Type B pancreatic cell (in vitro differentiated cells): ENCODE data around the gene EPSTI1. TPM values are rescaled to one million over a fixed set of nuclear protein-coding genes. Genes with fewer than 3 reads are reported as not detected.
"Not testable (repeated sequence)": the region's sequence is repeated elsewhere in the genome, so short reads cannot be mapped to it uniquely, and the experiment has no call there.

Experiments
- DNase-seq: peaks from one replicate; pipeline ENCODE4 v3.0.0; 2021; ENCODE audit warnings: mixed read lengths; ENCODE audit not compliant: unreplicated experiment; ENCODE audit errors: extremely low spot score
- H3K27ac Mint-ChIP-seq: 2 replicates; pipeline ENCODE4 v1.8.0; 2021; ENCODE audit warnings: mild to moderate bottlenecking, mixed read lengths
- H3K27me3 Mint-ChIP-seq: 2 replicates; pipeline ENCODE4 v1.8.0; 2021; ENCODE audit warnings: mixed read lengths
- H3K36me3 Mint-ChIP-seq: 2 replicates; pipeline ENCODE4 v1.8.0; 2021; ENCODE audit warnings: mixed read lengths
- H3K4me1 Mint-ChIP-seq: one replicate; pipeline ENCODE4 v1.8.0; 2021; ENCODE audit warnings: mixed read lengths; ENCODE audit not compliant: unreplicated experiment
- H3K4me3 Mint-ChIP-seq: 2 replicates; pipeline ENCODE4 v1.8.0; 2021; ENCODE audit warnings: mild to moderate bottlenecking, mixed read lengths
- H3K9me3 Mint-ChIP-seq: 2 replicates; pipeline ENCODE4 v1.8.0; 2021; ENCODE audit warnings: mixed read lengths
- CTCF ChIP-seq: fragments of 200-600 bp; sonication (generic); conservative IDR thresholded peaks from 2 replicates; pipeline ENCODE4 v1.5.0; 2021; ENCODE audit warnings: antibody characterized with exemption, mild to moderate bottlenecking
- long read RNA-seq: library from polyadenylated mRNA; unstranded; transcript quantifications from one replicate; pipeline ENCODE4 v2.0.0, GENCODE V29; 2020
- total RNA-seq: library from RNA; stranded (reverse); gene quantifications from 2 replicates; pipeline ENCODE4 v1.2.1, GENCODE V29; 2021; ENCODE audit warnings: low replicate concordance

EPSTI1 gene
- 7.9 and 15.7 TPM in 2 replicates for total RNA-seq
- long read RNA-seq, transcript EPSTI1-201 (11 exons, 3,114 nt): major isoform, 40 of 63 reads
- long read RNA-seq, transcript EPSTI1-203 (12 exons, 957 nt): minor isoform, 7 of 63 reads
- long read RNA-seq, partial matches to known transcripts: 4 of 63 reads
- long read RNA-seq, other reads (novel, unspliced or antisense): 12 of 63 reads

GRCh38 chr13:42991898-42992763 lies at the start of gene EPSTI1:
Gene EPSTI1, minus strand, starts transcription at chr13:42992241. Its CDS starts 76 bp downstream, at chr13:42992165.
- TF ChIP-seq CTCF: no peak
- Mint-ChIP-seq H3K27me3 (no peaks in the 10 kb centered on the region), H3K4me1 (peaks cover 25% of the 10 kb centered on the region), H3K4me3 (peak within 1 kb of the TSS; percentile 88), H3K9me3 (peaks cover 4% of the 10 kb centered on the region), H3K27ac (peak within 1 kb of the TSS; percentile 93), H3K36me3 (no peaks in the 10 kb centered on the region)
- no peak for DNase-seq

GRCh38 chr13:43041369-43041921 lies 49.4 kb upstream of the EPSTI1 start:
- no peak for DNase-seq
- peaks cover 5% of the 10 kb centered on the region for H3K9me3 Mint-ChIP-seq
- peaks cover 45% of the 10 kb centered on the region for H3K4me1 Mint-ChIP-seq
- peak overlapping the region; percentile 6 for H3K27ac Mint-ChIP-seq
- TF ChIP-seq CTCF: no peak
- H3K36me3 Mint-ChIP-seq: peaks cover 39% of the 10 kb centered on the region
- peak overlapping the region; percentile 9 for H3K4me3 Mint-ChIP-seq
- no peaks in the 10 kb centered on the region for H3K27me3 Mint-ChIP-seq

GRCh38 chr13:43040581-43041368 lies 48.7 kb upstream of the EPSTI1 start:
- DNase-seq, H3K9me3 Mint-ChIP-seq, H3K27me3 Mint-ChIP-seq, H3K4me3 Mint-ChIP-seq: not testable (repeated sequence)
- peaks cover 45% of the 10 kb centered on the region for H3K4me1 Mint-ChIP-seq
- peak overlapping the region; percentile 67 for H3K27ac Mint-ChIP-seq
- peaks cover 35% of the 10 kb centered on the region for H3K36me3 Mint-ChIP-seq

- H3K27ac Mint-ChIP-seq: peak overlapping the region; percentile 30
- H3K9me3 Mint-ChIP-seq: peaks cover 5% of the 10 kb centered on the region
- no peaks in the 10 kb centered on the region for H3K27me3 Mint-ChIP-seq
- no peak for TF ChIP-seq CTCF
- H3K4me3 Mint-ChIP-seq: no peak overlapping the region
- peaks cover 36% of the 10 kb centered on the region for H3K36me3 Mint-ChIP-seq
- H3K4me1 Mint-ChIP-seq: peaks cover 46% of the 10 kb centered on the region
- DNase-seq: no peak
Measured at GRCh38 chr13:43039966-43040365, 47.9 kb upstream of the EPSTI1 start.

- Mint-ChIP-seq H3K9me3 (peaks cover 9% of the 10 kb centered on the region), H3K27ac (no peak overlapping the region), H3K27me3 (no peaks in the 10 kb centered on the region), H3K36me3 (peaks cover 45% of the 10 kb centered on the region), H3K4me3 (no peak overlapping the region), H3K4me1 (peaks cover 31% of the 10 kb centered on the region)
- DNase-seq: no peak
- TF ChIP-seq CTCF: no peak
Measured at GRCh38 chr13:43036351-43037250, 44.6 kb upstream of the EPSTI1 start.
